HG02642 (cell line): Measurements from ENCODE around the gene PTRH1.

ENCODE experiments used
- ATAC-seq: cut with Tn5 transposase; IDR thresholded peaks from one replicate; pipeline ENCODE4 v1.9.1; 2021; ENCODE audit warnings: mild to moderate bottlenecking; ENCODE audit not compliant: unreplicated experiment, poor library complexity

The PTRH1 gene

GRCh38 chr9:127667127-127667844, 48.2 kb downstream of the PTRH1 start:
- ATAC-seq, result no peak

GRCh38 chr9:127664678-127665507, 50.6 kb downstream of the PTRH1 start:
- no peak for ATAC-seq

GRCh38 chr9:127664324-127664677, 51.2 kb downstream of the PTRH1 start:
- no peak for ATAC-seq
